Ishikawa (cell line): Measurements from ENCODE around the gene ZNF506.

Source experiments
- CREB1 ChIP-seq: IDR thresholded peaks from 2 replicates; pipeline ENCODE4 v1.6.1; 2012; ENCODE audit warnings: low read depth
- EGR1 ChIP-seq: IDR thresholded peaks from 2 replicates; pipeline ENCODE4 v1.6.1; 2012
- EP300 ChIP-seq: IDR thresholded peaks from 2 replicates; pipeline ENCODE4 v1.6.1; 2012; ENCODE audit warnings: borderline replicate concordance
- NFIC ChIP-seq: IDR thresholded peaks from 2 replicates; pipeline ENCODE4 v1.6.1; 2012
- RAD21 ChIP-seq: IDR thresholded peaks from 2 replicates; pipeline ENCODE4 v1.6.1; 2012; ENCODE audit warnings: low read depth
- TAF1 ChIP-seq: IDR thresholded peaks from 2 replicates; pipeline ENCODE4 v1.6.1; 2012; ENCODE audit warnings: low read depth, mild to moderate bottlenecking
- TCF12 ChIP-seq: IDR thresholded peaks from 2 replicates; pipeline ENCODE4 v1.6.1; 2012; ENCODE audit warnings: low read depth
- TEAD4 ChIP-seq: IDR thresholded peaks from 2 replicates; pipeline ENCODE4 v1.6.1; 2012
- YY1 ChIP-seq: IDR thresholded peaks from 2 replicates; pipeline ENCODE4 v1.6.1; 2012; ENCODE audit warnings: low read depth
- ZBTB7A ChIP-seq: IDR thresholded peaks from 2 replicates; pipeline ENCODE4 v1.6.1; 2012; ENCODE audit warnings: low read depth
- TF ChIP-seq, protein P1 (sequence below): IDR thresholded peaks from 2 replicates; pipeline ENCODE4 v1.6.1; 2012; ENCODE audit warnings: low read depth, mild to moderate bottlenecking
- TF ChIP-seq, protein P2 (sequence below): IDR thresholded peaks from 2 replicates; pipeline ENCODE4 v1.6.1; 2012
- TF ChIP-seq, protein P3 (sequence below): IDR thresholded peaks from 2 replicates; pipeline ENCODE4 v1.6.1; 2012

Gene ZNF506

DNA sequence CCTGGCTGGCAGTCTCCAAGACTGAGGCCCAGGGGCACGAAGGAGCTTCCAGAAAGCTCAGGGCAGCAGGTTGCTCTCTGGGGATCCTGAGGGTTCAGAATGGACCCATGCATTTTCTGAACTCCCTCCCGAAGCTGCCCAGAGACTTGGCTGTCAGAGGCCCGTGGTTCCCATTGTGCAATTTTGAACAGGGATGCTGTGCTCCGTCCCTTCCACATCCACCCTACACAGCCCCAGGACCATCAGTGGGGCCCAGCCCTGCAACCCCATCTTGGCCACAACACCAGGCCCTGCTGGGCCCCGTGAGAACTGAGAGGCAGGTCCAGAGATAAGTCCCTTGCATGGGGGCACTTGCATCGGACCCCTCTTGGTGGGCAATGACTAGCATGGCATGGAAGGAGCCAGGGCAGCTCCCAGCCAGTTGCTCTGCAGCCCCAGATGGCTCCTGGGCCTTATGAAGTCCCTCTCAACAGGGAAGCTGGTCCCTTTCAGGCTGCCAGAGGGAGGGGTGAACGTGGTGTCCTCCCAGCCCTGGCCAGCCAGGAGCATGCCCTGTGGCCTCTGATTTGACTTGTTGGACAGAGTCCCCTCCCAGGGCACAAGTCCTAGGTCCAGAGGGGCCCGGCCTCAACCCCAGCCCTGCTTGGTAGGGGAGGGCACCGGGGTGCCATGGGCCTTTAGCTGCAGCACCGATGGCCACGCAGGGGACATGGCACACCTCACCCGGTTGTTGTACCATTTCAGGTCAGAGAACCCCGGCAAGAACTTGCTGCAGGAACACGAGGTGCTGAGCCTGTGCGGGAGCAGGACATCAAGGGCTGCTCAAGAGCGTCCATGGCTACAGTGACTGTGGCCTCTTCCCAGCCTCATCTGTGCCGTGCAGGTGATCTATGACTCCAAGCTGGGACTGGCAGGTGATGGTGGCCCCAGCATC is 71.4 kb downstream of the ZNF506 start:
- TF ChIP-seq, protein P1, sequence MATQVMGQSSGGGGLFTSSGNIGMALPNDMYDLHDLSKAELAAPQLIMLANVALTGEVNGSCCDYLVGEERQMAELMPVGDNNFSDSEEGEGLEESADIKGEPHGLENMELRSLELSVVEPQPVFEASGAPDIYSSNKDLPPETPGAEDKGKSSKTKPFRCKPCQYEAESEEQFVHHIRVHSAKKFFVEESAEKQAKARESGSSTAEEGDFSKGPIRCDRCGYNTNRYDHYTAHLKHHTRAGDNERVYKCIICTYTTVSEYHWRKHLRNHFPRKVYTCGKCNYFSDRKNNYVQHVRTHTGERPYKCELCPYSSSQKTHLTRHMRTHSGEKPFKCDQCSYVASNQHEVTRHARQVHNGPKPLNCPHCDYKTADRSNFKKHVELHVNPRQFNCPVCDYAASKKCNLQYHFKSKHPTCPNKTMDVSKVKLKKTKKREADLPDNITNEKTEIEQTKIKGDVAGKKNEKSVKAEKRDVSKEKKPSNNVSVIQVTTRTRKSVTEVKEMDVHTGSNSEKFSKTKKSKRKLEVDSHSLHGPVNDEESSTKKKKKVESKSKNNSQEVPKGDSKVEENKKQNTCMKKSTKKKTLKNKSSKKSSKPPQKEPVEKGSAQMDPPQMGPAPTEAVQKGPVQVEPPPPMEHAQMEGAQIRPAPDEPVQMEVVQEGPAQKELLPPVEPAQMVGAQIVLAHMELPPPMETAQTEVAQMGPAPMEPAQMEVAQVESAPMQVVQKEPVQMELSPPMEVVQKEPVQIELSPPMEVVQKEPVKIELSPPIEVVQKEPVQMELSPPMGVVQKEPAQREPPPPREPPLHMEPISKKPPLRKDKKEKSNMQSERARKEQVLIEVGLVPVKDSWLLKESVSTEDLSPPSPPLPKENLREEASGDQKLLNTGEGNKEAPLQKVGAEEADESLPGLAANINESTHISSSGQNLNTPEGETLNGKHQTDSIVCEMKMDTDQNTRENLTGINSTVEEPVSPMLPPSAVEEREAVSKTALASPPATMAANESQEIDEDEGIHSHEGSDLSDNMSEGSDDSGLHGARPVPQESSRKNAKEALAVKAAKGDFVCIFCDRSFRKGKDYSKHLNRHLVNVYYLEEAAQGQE: no peak
- TF ChIP-seq YY1 (no peak), ZBTB7A (no peak), TEAD4 (no peak), RAD21 (no peak), TCF12 (no peak)
- TF ChIP-seq, protein P2, sequence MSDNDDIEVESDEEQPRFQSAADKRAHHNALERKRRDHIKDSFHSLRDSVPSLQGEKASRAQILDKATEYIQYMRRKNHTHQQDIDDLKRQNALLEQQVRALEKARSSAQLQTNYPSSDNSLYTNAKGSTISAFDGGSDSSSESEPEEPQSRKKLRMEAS: no peak

DNA sequence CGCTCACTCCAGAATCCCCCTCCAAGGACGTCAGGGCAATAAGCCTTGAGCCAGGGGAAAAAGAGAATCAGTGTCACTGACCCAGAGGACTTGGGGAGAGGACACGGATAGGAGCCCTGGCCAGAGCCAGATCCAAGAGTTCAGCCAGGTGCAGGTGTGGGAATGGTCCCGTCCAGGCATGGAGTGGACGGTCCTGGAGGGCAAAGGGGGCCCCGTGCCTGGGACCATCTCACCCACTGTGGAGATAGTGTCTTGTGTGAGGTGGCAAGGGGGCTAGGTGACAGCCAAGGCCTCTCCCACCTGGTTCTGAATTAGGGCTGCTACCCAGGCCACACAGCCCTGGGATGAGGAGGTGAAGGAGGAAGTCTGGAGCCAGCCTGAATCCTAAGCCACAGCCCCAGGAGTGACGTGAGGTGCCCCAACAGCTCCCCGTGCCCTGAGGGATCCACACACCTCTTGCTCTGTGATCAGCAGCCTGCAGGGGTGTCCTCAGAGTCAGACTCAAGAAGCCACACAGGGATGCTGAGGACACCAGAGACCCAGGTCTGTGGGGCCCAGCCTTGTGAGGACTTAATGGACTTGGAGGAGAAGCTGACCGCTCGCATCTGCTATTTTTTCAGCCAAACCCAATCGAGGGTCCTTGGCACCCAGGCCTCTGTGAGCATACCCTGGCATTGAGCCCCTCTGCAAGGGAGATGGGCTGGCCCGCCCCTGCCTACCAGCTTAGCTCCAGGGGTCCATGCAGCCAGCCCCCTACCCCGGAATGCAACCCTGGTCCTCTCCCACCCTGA is 72.2 kb downstream of the ZNF506 start:
- TF ChIP-seq TCF12: no peak
- no peak for TF ChIP-seq CREB1
- no peak for TF ChIP-seq TAF1
- TF ChIP-seq, protein P3, sequence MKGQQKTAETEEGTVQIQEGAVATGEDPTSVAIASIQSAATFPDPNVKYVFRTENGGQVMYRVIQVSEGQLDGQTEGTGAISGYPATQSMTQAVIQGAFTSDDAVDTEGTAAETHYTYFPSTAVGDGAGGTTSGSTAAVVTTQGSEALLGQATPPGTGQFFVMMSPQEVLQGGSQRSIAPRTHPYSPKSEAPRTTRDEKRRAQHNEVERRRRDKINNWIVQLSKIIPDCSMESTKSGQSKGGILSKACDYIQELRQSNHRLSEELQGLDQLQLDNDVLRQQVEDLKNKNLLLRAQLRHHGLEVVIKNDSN: no peak
- TF ChIP-seq EGR1: no peak
- no peak for TF ChIP-seq TEAD4

DNA sequence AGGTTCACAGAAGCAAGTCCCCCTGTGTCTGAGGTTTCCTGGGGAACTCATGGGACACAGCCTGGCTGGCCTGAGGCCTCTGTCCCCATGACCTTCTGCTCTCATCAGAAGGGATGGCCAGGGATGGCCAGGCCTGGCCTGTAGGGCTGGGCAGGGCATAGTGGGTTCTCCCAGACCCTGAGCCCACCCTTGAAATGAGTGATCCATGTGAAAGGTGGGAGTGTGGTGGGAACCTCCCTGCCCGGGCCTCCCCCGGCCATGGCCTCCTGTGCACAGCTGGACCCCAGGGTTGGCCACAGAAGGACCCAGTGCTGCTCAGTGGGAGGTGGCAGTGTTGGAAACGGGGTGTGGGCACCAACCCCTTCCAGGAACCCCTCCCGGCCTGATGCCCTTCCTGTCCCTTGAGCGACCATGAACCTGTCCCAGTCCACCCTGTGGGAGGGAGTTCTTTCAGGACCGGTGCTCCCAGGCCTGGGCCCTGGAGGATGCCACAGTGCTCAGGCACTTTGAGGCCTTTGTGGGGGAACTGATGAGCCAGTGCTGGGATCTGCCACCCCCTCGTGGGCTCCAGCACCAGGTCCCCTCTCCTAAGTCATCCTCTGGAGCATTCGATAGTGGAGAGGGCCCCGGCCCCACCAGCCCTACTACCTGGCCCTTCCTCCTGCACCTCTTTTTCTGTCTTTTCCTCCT is 73.2 kb downstream of the ZNF506 start:
- TF ChIP-seq TEAD4: no peak
- no peak for TF ChIP-seq RAD21
- TF ChIP-seq, protein P3: no peak
- no peak for TF ChIP-seq EP300
- no peak for TF ChIP-seq CREB1
- no peak for TF ChIP-seq TCF12
- no peak for TF ChIP-seq NFIC
- TF ChIP-seq YY1: no peak

DNA sequence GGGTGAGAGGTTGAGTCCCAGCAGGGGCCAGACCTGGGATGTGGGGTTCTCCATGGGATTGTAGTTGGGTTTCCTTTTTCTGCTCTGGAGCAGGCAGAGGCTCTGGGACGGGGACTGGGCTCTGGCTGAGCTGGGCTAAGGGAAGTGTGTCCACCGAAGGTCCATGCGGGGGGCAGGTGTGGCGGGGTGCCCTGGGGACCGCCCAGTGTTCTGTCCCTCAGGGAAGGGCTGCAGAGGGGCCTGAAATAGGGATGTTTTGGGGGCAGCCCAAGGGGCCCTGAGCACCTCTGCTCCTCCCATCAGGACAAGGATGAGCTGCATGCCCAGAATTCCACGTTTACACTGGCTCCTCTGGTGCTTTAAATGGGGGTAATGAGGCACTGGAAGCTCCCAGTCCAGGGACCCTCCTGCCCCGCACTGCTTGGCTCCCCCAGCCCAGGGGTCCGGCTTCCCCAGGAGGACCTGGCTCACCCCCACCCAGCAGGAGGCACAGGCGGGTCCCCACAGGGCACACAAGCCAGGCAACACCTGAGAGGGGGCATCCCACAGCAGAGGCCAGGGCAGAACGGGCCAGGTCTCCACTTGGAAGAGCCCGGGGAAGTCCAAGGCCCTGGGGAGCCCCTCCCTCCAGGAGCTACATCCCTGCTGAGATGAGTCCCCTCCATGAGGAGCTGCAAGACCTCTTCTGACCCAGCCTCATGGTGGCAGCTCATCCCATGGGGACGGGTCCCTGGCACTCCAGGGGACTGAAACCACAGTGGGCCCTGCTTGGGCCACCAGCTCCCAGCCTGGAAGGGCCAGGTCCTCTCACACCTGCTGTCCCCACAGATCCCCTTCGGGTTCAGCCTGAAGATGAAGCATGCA is 74.0 kb downstream of the ZNF506 start:
- TF ChIP-seq RAD21 (no peak), YY1 (no peak), CREB1 (no peak), EP300 (no peak), TCF12 (no peak), EGR1 (no peak)
- TF ChIP-seq, protein P1: no peak

DNA sequence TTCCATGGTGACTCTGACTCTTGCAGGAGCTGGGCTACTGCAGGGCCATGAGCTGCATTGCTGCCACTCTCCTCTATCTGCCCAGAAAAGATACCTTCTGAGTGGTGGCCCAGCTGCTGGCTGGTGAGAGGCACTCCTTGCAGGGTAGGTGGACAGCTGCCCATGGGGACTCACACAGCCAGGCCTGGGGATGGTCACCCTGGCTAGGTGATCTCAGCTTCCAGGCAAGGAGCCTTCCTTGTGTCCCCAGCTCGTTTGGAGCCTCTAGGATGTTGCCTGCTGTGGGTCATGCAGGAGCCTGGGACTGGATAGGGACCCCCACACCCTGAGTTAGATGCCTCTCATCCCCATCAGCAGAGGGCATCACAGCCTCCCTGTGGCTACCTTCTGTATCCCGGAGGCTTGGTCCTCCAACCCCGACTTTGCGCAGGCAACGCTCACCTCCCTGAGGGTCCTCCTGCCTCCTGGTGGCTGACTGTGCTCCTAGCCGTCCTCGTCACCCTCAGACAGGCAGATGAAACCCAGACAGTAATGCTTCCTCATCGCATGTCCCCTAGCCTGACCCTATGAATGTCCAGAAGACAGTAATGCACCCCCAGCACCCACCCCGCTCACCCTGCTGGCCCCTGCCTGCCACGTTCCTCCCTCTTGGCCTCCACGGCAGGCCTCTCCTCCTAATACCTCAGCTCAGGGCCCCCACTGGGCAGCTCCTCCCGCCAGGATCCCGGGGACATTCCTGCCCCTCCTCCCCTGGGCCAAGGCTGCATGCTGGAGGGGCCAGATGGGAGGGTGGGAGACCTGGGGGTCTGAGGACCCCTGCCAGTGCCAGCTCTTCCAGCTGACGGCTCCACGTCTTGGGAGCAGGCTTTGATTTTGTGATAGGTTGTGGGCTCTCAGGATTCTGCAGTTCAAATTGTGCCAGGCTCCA is 75.0 kb downstream of the ZNF506 start:
- TF ChIP-seq YY1: no peak
- TF ChIP-seq, protein P3: no peak
- TF ChIP-seq, protein P2: no peak
- TF ChIP-seq RAD21: no peak
- TF ChIP-seq, protein P1: no peak
- no peak for TF ChIP-seq TAF1
- TF ChIP-seq TEAD4: no peak
- TF ChIP-seq EP300: no peak
